K562 (cell line): ENCODE measurements around the gene SNX9. TPM values are rescaled to one million over a fixed set of nuclear protein-coding genes. Genes with fewer than 3 reads are reported as not detected.

ENCODE experiments used
- ATF6 ChIP-seq: sonication (generic); formaldehyde crosslinking; IDR thresholded peaks from 2 replicates; pipeline ENCODE4 v1.4.0; 2020; ENCODE audit warnings: mild to moderate bottlenecking, missing genetic modification reagents
- CAMTA2 ChIP-seq: fragments of 250-450 bp; sonication (Bioruptor Pico); conservative IDR thresholded peaks from 2 replicates; pipeline ENCODE4 v1.5.1; 2022
- CBX1 ChIP-seq: sonication (generic); IDR thresholded peaks from 2 replicates; pipeline ENCODE4 v1.6.1; 2016; ENCODE audit warnings: antibody characterized with exemption, low read depth, mild to moderate bottlenecking
- CBX3 ChIP-seq, 2 experiments: IDR thresholded peaks; 1 replicate in 1 of 2; 2 replicates in 1 of 2; pipeline ENCODE4 v1.6.1; 2012; ENCODE audit warnings: inconsistent platforms in 2 of 2, low read length in 2 of 2, borderline replicate concordance in 1 of 2, control low read depth in 1 of 2
- COPS2 ChIP-seq: fragments of 450-650 bp; conservative IDR thresholded peaks from 2 replicates; pipeline ENCODE4 v1.6.1; 2016; ENCODE audit warnings: mild to moderate bottlenecking, moderate library complexity
- DLX4 ChIP-seq: fragments of 250-450 bp; sonication (Bioruptor Pico); IDR thresholded peaks from 2 replicates; pipeline ENCODE4 v1.6.1; 2021; ENCODE audit warnings: mild to moderate bottlenecking
- DMBX1 ChIP-seq: fragments of 250-450 bp; sonication (Bioruptor Pico); IDR thresholded peaks from 2 replicates; pipeline ENCODE4 v1.8.0; 2022; ENCODE audit warnings: inconsistent platforms, mild to moderate bottlenecking, moderate library complexity, borderline replicate concordance
- MAX ChIP-seq: sonication (generic); formaldehyde crosslinking; IDR thresholded peaks from 2 replicates; pipeline ENCODE4 v1.9.0; 2022; ENCODE audit warnings: mild to moderate bottlenecking, missing genetic modification reagents
- NFIC ChIP-seq: fragments of 450-650 bp; IDR thresholded peaks from 2 replicates; pipeline ENCODE4 v1.6.1; 2017; ENCODE audit warnings: mild to moderate bottlenecking, inconsistent platforms
- NR3C1 ChIP-seq: sonication (generic); formaldehyde crosslinking; IDR thresholded peaks from 2 replicates; pipeline ENCODE4 v1.8.1; 2022; ENCODE audit warnings: missing genetic modification reagents
- PATZ1 ChIP-seq: fragments of 250-450 bp; sonication (Bioruptor Pico); IDR thresholded peaks from 2 replicates; pipeline ENCODE4 v1.5.0; 2020; ENCODE audit warnings: mild to moderate bottlenecking, borderline replicate concordance
- SRSF1 ChIP-seq: fragments of 200-400 bp; formaldehyde crosslinking; IDR thresholded peaks from 2 replicates; pipeline ENCODE4 v1.6.1; 2017; ENCODE audit warnings: mild to moderate bottlenecking, low read depth, low read length, moderate library complexity
- SRSF7 ChIP-seq: fragments of 200-400 bp; formaldehyde crosslinking; optimal IDR thresholded peaks from 2 replicates; pipeline ENCODE3; 2017; ENCODE audit warnings: mild to moderate bottlenecking, low read depth, low read length
- THRAP3 ChIP-seq: fragments of 450-650 bp; IDR thresholded peaks from 2 replicates; pipeline ENCODE4 v1.6.1; 2016; ENCODE audit warnings: mild to moderate bottlenecking, inconsistent platforms, borderline replicate concordance
- TRIM25 ChIP-seq: fragments of 450-650 bp; IDR thresholded peaks from 2 replicates; pipeline ENCODE4 v1.7.0; 2016; ENCODE audit warnings: borderline replicate concordance
- TRIM28 ChIP-seq: fragments of 450-650 bp; IDR thresholded peaks from 2 replicates; pipeline ENCODE4 v1.6.1; 2017
- ZNF518B ChIP-seq: fragments of 250-450 bp; sonication (Bioruptor Pico); IDR thresholded peaks from 2 replicates; pipeline ENCODE4 v1.5.0; 2021; ENCODE audit warnings: mild to moderate bottlenecking, moderate library complexity
- polyA plus RNA-seq, 8 experiments: library from polyadenylated mRNA; depleted of rRNA in 4 of 8; stranded (reverse) in 5 of 8; unstranded in 3 of 8; fragments of >200 nt; fragmentation: Nextera tagmentation in 2 of 8; fragmentation: Illumina TruSeq in 1 of 8; extraction: Ambion mirVana in 2 of 8; extraction: Trizol in 1 of 8; gene quantifications; 2 replicates each; pipeline versions ENCODE4 v1.2.1 to v1.2.3, GENCODE V29; 2011 to 2014; ENCODE audit warnings: inconsistent platforms in 1 of 8, missing spikeins in 1 of 8
- total RNA-seq, 7 experiments: library from RNA; depleted of rRNA in 6 of 7; stranded (reverse); fragments of >200 nt in 6 of 7; fragmentation: Illumina TruSeq in 2 of 7; extraction: Trizol in 2 of 7; gene quantifications; 2 replicates each; pipeline versions ENCODE4 v1.2.1 to v1.2.3, GENCODE V29; 2011 to 2021; ENCODE audit warnings: low replicate concordance in 1 of 7

Gene SNX9
- total and polyA plus RNA-seq, 9 of the 15 experiments (the other 6 are each of a cell fraction or from before 2014, with no cell fraction given), result 6.0 to 81.7 (median 57.1) TPM

- TF ChIP-seq PATZ1 (CRISPR knock-in tag), result no peak
- TF ChIP-seq DMBX1, result no peak
- peak in 1 of 2 experiments; percentile 94; a peak in 2 of 3 replicates for TF ChIP-seq CBX3 (IDR thresholded peaks at IDR 0.05; ENCODE audit: borderline replicate concordance in 1 of 2, low read length in 2 of 2)
- no peak for TF ChIP-seq SRSF7
- peak; percentile 87 for TF ChIP-seq TRIM28
- TF ChIP-seq SRSF1, result no peak
- no peak for TF ChIP-seq DLX4 (CRISPR knock-in tag)
- 0 out of 2 replicates have a peak, but pooled peaks have one; percentile 23 for TF ChIP-seq THRAP3
- TF ChIP-seq MAX (CRISPR knock-in tag), result no peak
- no peak for TF ChIP-seq CAMTA2
- TF ChIP-seq CBX1, result no peak; the same call in 1 of the 2 replicates
- no peak for TF ChIP-seq ATF6 (CRISPR knock-in tag)
- TF ChIP-seq COPS2, result no peak
- no peak for TF ChIP-seq TRIM25
- no peak for TF ChIP-seq NR3C1 (CRISPR knock-in tag)
- TF ChIP-seq NFIC, result peak; percentile 13; the same call in 1 of the 2 replicates
- no peak for TF ChIP-seq ZNF518B (CRISPR knock-in tag)
Measured at GRCh38 chr6:157853018-157853805, 30.2 kb downstream of the SNX9 start (continued).
